ENCODE data around the gene PRXL2A.

DNA sequence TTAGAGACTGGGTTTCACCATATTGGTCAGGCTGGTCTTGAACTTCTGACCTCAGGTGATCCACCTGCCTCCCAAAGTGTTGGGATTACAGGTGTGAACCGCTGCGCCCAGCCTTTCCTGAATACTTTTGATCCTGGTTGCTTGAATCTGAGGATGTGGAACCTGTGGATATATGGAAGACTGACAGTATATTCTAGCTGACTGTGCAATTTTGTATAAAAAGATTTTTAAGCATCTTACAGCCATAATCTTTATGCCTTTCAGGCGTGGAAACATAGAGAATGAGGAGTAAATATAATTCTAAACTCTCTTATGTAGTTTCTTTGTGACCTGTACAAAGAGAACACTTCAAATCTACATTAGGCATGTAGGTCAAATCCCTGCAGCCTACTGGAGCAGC lies 61.9 kb downstream of the PRXL2A start:
- TF ChIP-seq, protein P1, sequence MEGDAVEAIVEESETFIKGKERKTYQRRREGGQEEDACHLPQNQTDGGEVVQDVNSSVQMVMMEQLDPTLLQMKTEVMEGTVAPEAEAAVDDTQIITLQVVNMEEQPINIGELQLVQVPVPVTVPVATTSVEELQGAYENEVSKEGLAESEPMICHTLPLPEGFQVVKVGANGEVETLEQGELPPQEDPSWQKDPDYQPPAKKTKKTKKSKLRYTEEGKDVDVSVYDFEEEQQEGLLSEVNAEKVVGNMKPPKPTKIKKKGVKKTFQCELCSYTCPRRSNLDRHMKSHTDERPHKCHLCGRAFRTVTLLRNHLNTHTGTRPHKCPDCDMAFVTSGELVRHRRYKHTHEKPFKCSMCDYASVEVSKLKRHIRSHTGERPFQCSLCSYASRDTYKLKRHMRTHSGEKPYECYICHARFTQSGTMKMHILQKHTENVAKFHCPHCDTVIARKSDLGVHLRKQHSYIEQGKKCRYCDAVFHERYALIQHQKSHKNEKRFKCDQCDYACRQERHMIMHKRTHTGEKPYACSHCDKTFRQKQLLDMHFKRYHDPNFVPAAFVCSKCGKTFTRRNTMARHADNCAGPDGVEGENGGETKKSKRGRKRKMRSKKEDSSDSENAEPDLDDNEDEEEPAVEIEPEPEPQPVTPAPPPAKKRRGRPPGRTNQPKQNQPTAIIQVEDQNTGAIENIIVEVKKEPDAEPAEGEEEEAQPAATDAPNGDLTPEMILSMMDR (IDR thresholded peaks at IDR 0.05): no peak
- TF ChIP-seq POLR2A (IDR thresholded peaks at IDR 0.05): no peak
- no peak for TF ChIP-seq EP300 (IDR thresholded peaks at IDR 0.05)
